Measurements from ENCODE around the gene TSPAN32.
"Not testable (repeated sequence)": the region's sequence is repeated elsewhere in the genome, so short reads cannot be mapped to it uniquely, and the experiment has no call there.

TSPAN32 gene

DNA sequence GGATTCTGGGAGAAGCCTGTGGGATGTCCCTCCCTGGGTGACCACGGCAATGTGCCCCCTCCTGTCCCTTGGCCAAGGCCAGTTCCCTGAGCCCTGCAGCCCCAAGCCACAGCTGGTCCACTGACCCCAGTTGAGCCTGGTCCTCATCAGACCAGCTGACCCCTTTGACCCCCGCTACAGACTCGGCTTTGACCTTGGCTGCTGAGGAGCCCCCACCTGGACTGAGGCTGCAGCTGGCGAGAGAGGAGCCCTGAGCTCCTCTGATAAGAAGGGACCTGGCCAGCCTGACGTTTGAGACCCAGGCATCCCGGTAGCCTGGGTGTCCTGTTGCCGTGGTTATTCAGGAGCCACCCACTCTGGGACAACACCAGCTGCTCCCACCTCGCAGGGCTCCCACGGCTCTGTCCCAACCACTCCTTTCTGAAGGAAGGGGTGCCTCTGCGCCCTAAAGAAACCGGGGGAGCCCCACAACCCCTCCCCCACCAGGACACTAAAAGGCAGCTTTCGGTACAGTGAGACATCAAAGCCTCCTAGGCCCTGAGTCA, 34.4 kb upstream of the TSPAN32 start:
- DNase-seq, result no peak

DNA sequence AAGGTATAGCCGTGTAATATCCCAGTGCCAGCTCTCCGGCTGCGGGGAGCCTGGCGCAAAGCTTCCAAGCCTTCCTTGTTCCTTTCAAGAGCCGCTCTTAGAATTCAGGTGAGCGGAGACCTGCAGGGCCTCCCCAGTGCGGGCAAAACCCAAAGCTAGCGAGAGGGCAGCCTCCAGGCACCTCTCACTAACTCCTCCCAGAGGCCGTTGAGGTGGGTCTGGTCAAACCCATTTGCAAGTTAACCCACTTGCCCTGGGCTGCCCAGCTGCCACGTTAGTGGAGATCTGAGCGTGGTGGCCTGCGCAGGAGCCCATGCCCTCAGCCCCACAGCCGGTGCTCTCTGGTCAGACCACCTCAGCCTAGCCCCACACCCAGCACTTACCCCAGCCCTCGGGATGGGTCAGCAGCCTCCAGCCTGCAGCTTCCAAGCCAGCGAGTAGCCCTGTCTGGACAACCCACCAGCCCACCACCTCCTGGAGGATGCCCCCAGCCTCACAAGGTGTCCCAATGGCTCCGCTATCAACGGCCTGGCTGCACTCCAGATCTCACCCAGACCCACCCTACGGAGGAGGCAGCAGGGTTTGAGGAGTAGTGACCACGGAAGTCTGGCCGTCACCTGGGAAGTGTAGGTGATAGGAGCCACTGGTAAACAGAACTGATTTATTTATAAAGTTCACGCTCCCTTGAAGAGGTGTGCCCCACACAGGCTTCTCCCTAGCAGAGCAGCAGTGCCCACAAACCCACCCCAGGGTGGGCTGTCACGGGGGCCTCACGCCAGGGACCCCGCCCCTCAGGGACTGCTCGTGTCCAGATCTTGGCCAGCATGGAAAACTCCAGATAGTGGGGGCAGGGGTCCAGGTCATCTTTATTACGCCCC, 33.7 kb upstream of the TSPAN32 start:
- no peak for DNase-seq

DNA sequence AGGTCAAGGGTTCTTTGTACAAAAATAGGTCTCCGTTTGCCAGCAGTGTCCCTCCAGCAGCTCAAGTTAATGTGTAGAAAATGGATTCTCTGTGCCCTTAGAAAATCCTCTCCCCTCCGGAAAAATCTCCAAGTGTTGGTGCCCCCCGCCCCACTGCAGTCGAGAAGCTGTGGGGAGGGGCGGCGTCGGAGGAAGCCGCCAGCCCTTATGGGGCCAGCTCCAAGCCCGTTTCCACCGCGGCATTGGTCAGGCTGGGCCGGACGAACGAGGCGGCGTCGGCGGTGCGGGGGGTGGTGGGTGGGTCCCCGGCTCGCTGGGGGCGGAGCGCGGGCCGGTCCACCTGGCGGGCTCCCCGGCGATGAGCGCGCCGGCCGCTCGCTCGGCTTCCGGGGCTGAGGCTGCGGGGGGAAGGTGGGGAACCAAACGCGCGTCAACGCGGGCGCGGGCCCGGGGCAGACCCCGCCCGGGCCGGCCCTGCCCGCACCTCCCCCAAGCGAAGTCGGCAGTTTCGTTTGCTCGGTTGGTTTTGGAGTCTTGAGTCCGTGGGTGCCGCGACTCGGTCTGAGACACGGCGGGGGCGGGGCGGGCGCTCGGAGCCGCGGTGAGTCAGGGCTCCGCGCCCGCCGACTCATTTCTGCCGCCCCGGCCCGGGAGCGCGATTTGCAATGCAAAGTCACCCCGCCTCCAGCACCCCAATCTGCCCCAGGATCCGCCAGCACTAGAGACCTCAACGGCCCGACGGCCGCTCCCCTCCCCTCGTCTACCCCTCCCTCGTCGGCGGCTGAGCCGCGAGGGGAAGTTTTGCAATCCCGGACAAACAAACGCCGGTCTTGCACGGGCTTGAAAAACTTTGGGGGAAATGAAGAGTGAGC, 32.8 kb upstream of the TSPAN32 start:
- peak; percentile 84 for DNase-seq

DNA sequence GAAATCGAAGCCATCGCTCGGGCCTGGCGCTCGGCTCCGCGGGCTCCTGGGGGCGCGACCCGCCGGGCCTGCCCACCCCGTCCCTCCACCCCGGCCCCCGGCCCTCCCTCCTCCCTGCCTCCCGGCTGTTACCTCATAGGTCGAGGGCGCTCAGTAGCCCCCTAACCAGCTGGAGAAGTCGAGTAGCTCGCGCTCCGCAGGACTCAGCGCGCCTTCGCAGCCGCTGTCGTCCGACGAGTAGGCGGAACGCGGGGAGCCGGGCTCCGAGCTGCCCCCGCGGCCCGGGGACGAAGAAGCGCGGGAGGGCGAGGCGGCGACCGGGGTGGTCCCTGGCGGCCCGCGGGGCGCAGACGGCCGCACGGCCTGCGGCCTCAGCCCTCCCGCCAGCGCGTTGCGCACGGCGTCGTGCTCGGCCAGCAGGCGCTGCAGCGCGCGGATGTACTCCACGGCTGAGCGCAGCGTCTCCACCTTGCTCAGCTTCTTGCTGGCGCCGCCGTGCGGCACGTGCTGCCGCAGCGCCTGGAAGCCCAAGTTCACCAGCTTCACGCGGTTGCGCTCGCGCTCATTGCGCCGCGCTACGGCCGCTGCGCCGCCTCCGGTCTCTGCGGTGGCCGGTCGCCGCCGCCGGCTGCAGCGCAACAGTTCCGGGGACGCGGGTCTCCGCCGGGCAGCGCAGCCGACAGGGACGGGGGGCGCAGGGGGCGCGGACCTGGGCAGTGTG, 32.1 kb upstream of the TSPAN32 start:
- DNase-seq, result peak; percentile 43

DNA sequence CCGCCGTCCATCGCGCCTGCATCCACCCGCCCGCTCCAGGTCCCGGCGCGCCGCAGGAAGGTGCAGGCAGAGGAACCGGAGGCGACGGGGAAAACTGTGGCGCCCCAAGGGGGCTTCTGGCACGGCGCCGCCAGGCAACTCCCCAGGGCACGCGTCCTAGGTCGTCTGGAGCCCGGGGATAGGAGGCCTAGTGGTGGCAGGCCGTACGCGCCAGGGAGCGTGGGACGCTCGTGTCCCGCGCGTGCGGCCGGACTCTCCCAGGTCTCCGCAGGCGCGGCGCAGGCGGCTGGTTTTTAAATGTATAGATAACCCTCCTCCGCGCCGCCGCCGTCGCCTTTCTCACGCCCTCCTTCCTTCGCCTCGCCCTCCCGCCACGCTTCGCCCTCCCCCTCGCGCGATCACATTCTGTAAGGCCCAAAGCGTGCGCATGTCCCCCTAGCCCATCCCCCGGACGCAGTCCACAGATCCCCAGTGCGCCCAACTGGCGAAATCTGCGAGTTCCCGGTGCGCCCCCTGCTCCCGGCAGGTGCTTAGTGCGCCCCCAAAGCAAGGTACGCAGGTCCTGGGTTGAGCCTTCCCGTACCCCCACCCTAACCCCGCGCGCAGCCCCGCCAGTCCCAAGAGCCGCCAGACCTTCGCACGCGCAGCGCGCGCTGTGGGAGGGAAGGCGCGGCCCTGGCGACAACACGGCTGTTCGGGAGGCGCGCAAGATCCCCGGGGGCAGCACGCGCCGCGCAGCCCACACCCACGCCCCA, 31.3 kb upstream of the TSPAN32 start, which contains the start of gene ASCL2:
ASCL2 (minus strand) TSS at position 267 of the 755 bp plus-strand sequence; CDS start at position 11, 256 bp downstream.
- no peak for DNase-seq

DNA sequence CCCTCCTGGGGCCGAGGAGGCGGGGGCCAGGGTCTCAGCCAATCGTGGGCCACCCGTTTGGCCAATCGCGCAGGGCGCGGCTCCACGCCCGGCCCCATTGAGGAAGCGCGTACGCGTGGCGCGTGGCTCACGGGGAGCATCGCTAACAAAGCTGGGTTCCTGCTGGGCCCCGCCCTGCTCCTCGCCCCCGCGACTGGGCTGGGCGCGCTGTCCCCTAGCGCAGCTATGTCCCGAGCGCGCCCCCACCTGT, 30.8 kb upstream of the TSPAN32 start:
- DNase-seq, result no peak

DNA sequence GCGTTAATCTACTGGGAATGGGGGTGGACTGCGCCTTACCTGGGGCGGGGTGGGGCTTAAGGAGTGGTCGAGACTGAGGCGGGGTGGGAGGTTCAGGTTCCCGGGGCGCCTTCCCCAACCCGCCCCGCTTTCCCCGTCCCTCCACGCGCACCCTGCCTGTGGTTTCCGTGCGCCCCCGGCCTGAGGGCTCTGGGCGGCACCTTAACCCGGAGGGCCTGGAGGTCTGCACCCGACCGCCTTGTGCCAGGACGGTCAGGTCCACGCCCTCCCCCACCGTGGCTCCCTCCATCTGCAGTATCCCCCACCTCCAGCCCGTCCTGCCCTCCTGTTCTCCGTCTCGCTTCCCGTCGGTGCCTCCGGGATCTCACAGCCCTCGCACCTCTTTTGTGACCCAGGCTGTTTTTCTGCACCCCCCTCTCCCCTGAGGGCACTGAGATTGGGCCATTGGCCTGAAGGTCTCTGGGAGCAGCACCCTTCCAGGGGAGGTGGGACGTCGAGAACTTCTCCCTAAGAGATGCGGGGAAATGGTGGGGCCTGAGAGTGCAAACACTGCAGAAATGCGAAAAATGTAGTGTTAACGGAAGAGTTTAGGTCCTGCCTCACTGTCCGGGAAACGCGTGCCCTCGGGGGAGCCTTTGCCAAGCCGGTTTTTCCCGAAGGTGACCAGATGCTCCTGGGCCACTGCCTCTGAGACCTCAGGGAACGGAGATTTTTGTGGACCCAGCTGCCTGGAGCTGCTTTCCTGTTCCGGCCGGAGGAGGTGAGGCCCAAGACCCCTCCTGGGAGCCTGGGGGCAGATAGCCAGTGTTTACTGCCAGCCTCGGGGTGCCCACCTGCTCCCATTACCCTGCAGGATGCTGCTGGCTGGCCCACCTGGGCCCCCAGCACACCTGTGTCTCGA, 30.2 kb upstream of the TSPAN32 start:
- DNase-seq, result no peak

DNA sequence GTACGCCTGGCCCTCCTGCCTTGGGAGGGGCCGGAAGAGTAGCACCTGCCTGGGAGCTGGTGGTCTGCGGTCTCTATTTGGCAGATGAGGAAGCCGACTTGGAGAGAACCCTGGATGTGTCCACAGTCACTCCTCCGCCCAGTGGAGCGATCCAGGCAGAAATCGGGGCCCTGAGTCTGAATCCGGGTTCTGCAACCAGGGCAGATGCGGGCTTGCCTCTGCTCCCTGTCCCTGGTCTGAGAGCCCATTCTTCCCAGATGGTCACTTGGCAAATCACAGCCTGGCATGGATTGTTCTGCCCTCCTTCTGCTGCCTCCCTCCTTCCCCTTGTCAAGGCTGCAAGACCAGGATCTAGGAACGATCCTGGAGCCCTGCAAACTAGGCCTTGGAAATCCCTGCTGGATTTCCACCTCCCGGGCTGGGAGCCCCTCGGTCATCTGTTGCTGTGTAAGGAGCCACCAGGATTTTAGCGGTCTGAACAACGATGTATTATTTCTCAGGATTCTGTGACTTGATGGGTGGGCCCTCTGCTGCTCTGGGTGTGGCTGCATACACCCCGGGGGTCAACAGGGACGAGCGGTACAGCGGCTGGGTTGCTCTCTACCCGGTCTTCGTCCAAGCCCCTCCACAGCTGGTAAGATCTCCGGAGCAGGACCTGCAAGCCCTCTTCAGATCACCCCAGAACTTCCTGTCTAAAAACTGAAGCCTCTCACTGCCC, 29.4 kb upstream of the TSPAN32 start:
- DNase-seq, result no peak

DNA sequence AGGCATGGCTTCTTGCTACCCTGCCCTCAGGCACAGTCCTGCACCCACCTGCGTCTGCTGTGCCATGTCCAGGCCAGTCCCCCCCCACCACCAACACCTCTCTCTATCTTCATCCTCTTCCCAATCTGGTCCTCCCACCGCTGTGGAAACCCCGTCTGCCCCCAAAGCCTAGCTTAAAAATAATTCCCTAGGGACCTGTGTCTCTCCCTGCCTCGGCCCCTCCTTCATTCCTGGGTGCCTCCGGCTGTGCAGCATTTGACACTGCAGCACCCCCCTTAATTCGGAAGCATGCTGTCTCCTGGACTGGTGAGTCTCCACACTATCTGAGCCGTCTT, 28.9 kb upstream of the TSPAN32 start:
- no peak for DNase-seq

DNA sequence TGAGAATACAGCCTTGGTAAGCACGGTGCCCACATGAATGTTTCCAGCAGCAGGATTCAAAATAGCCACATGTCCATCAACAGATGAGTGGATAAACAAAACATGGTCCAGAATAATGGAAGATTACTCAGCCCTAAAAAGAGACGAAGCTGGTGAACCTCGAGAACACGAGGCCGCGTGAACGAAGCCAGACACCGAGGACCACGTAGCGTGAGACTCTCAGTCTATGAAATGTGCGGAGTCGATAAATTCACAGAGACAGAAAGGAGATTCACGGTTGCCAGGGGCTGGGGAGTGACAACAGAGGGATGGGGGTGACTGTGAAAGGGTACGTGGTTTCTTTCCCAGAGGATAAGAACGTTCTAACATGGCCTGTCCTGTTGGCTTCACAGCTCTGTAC, 28.5 kb upstream of the TSPAN32 start:
- no peak for DNase-seq

DNA sequence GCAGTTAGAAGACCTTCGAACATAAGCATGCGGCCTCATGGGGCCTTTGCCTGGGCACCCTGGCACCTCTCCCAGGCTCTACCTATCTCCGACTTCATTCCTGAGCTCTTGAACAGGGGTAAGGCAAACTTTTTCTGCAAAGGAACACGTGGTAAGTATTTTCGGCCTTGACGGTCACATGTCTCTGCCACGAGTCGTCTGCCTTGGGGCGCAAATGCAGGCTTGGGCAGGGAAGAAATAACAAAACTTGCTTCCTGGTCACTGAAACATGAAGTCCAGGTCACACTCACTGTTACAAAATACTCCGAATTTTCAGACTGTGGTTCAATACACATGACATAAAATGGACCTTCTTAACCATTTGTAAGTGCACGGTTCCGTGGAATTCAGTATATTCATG, 28.0 kb upstream of the TSPAN32 start:
- DNase-seq, result no peak

DNA sequence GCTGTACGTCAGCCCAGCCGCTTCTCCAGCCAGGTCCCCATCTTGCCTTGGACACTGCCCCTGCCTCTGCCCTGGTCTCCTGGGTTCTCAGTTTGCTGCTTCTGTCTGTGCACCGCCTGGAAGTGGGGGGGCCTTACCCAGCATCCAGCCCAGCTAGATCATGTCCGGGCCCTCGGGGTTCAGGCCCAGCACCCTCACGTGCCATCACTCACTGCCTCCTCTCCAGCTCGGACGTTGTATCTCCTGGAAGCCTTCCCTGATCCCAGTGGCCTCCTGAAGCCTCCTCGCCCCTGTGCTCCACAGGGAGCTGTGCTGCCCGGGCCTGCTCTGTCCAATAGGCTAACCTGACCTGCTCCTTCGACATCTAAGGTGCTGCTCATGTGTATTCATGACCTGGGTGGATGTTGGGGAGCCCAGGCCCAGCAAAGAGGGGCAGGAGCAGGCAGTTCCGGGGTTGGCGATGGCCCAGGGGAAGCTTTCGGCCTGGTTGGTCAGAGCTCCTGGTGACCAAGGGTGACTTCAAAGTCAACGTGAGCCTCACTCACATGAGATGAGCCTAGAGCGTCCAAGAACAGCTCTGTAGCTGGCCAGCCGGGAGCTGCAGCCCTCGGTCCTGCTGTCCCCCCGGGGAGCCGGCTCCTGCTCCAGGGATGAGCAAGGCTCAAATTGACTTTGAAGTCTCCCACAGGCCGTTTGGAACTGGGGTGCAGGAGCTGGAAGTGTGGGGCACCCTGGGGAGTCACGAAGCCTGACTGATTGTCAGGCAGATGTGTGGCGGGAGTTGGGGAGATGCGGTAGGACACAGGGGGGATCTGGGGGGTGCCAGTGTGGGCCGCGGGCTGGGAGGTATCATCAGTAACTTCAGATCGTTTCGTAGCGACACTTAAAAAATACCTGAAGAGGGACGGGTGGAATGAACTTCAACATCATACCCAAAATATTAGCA, 26.2 kb upstream of the TSPAN32 start:
- DNase-seq, result no peak

DNA sequence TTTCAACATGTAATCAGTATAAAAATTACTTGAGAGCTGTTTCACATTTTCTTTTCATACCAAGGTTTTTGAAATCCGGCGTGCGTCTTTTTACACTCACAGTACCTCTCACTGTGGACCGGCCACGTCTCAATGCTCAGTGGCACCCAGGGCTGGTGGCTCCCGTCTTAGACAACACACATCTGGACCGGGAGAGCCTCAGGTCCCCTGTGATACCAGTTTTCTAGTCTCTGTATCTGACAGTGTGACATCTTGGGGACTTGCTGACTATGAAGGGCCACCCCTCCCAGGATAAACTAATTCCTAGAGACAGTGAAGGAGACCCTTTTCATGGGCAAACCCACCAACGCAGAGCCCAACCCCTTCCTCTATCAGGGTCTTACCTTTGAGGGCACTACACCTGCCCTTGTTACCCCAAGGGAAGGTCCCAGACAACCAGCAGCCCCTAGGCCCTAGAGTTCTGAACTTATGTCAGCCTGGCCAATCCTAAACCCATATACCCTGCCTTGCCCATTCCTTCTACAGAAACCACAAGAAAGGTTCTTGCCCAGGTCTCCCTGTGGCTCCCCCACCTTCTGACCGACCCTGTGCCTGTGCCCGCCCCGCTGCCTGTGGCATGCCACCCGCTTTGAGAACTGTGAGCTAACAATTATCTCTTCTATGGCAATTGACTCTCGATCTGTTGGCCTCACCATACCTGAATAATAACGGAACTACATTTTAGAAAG, 25.4 kb upstream of the TSPAN32 start:
- no peak for DNase-seq

DNA sequence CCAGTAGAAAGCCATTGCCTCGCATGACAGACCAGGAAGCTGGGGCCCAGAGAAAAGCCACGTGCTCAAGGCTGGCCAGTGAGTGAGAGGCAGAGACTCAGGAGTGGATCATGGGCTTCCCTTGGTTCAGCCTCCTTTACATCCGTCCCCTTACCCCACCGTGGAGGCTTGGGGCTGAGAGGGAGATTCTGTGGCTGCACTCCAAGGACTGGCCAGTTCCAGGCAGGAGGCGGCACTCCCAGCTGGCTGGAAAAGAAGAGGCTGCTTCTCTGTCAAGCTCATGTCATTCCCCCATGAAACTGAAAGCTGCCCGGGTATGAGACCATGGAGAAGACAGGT, 24.8 kb upstream of the TSPAN32 start:
- no peak for DNase-seq

DNA sequence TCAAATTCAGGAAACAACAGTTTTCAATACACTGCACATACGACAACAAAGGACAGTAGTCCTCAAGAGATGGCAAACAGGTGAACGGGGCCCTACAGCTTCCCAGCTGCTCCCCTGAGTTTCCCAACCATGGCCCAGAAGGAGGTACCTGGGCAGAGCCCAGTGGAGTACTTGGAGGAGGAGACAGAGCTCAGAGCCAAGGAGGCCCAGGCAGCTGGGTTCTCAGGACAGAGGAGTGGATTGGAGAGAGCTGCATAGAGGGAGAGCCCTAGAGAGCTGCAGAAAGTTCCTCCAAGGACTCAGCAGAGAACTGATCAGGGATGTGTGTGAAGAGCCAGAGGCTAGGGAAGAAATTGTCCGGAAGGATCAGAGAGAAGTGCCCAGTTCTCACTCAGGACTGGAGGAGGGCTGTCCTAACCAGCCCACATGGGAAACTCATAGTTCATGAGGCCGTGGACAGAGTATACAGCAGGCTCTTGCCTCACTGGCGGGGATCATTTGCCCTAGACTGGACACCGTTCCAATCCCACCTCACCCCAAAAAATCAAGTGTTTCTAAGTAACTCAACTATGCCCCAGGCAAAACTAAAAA, 23.8 kb upstream of the TSPAN32 start:
- no peak for DNase-seq

DNA sequence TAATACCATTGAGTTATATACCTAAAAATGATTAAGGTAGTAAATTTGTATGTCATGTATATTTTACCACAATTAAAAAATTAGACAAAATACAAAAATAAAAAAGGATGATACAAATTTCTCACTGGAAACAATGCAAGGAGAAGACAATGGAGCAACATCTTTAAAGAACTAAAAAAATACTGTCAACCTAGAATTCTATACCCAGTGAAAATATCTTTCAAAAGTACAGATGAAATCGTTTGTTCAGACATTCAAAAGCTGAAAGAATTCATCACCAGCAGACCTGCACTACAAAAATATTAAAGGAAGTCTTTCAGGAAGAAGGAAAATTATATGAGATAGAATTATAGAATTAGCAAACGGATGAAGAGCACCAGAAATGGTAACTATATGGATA, 21.6 kb upstream of the TSPAN32 start:
- DNase-seq, result no peak

DNA sequence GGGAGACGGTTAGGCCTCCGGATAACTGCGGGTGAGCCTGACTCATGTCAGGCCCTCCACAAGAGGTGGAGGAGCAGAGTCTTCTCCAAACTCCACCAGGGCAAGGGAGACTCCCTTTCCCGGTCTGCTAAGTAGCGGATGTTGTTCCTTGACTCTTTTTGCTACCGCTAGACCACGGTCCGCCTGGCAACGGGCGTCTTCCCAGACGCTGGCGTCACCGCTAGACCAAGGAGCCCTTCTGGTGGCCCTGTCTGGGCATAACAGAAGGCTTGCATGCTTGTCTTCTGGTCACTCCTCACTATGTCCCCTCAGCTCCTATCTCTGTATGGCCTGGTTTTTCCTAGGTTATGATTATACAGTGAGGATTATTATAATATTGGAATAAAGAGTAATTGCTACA, 15.5 kb upstream of the TSPAN32 start:
- DNase-seq, result not testable (repeated sequence)

DNA sequence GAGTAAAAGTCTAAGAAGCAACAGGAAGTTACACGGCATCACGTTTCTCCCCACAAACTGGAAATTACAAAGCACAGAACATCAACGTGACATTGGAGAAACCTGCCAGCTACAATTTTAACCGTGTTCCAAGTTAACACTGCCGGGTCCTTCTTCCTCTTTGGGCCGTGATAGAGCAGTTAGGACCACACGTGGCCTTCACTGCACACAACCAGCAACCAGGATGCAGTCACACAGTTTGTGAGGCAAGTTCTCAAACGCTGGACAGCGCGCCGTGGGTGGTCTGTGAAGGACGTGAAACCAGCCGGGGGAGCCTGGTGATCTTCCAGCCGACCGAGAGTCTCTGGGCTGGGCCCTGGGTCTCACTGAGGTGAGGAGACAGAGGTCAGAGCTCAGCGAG, 14.7 kb upstream of the TSPAN32 start:
- DNase-seq, result no peak

DNA sequence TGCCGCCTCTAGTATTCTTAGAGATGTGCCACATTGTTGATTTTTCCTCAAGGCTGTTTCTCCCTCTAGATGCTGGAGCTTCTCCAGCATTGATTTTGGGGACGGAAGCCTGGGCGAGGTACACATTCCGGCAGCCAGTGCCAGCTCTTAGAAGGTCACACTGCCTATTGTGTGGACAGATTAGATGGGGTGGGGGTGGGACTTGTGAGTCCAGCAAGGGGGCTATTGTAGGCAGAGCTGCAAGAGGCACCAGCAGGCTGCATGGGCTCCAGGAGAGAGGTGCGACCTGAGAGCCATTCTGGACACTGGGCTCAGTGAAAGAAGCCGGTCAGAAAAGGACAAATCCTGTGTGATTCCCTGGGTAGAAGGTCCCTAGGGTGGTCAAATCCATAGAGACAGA, 12.5 kb upstream of the TSPAN32 start:
- no peak for DNase-seq
